IPS-20b (cell line): Measurements from ENCODE around the gene SLC37A1.
"Not testable (repeated sequence)": the region's sequence is repeated elsewhere in the genome, so short reads cannot be mapped to it uniquely, and the experiment has no call there.

Source experiments
- H3K27ac ChIP-seq: one replicate; pipeline ENCODE4 v1.5.1; 2013; ENCODE audit warnings: low read length
- H3K27me3 ChIP-seq: 2 replicates; pipeline ENCODE4 v1.6.1; 2013; ENCODE audit warnings: mild to moderate bottlenecking, low read length, inconsistent platforms; ENCODE audit not compliant: insufficient read depth
- H3K36me3 ChIP-seq: 2 replicates; pipeline ENCODE4 v1.6.1; 2013; ENCODE audit warnings: low read depth, mild to moderate bottlenecking, inconsistent platforms, low read length, moderate library complexity; ENCODE audit not compliant: insufficient read depth
- H3K4me1 ChIP-seq: 2 replicates; pipeline ENCODE4 v1.6.1; 2013; ENCODE audit warnings: mild to moderate bottlenecking, control low read depth, inconsistent platforms, low read length, moderate library complexity; ENCODE audit not compliant: insufficient read depth
- H3K4me3 ChIP-seq: 2 replicates; pipeline ENCODE4 v1.5.1; 2013; ENCODE audit warnings: mild to moderate bottlenecking, low read length, inconsistent platforms
- H3K9ac ChIP-seq: 2 replicates; pipeline ENCODE4 v1.6.1; 2013; ENCODE audit warnings: low read depth, mild to moderate bottlenecking, inconsistent platforms, low read length, moderate library complexity
- H3K9me3 ChIP-seq: 2 replicates; pipeline ENCODE4 v1.6.1; 2013; ENCODE audit warnings: mild to moderate bottlenecking, low read depth, low read length, inconsistent platforms; ENCODE audit not compliant: insufficient read depth

Gene SLC37A1

GRCh38 chr21:42622284-42622683 is 108.6 kb downstream of the SLC37A1 start:
- no peaks in the 10 kb centered on the region for H3K4me1 ChIP-seq
- H3K27me3 ChIP-seq, result peaks cover 7% of the 10 kb centered on the region
- H3K9ac ChIP-seq, result no peak overlapping the region
- H3K9me3 ChIP-seq, result no peaks in the 10 kb centered on the region
- no peak overlapping the region for H3K27ac ChIP-seq
- H3K4me3 ChIP-seq, result no peak overlapping the region
- no peaks in the 10 kb centered on the region for H3K36me3 ChIP-seq

- no peak overlapping the region for H3K4me3 ChIP-seq
- no peak overlapping the region for H3K27ac ChIP-seq
- H3K9me3 ChIP-seq, result no peaks in the 10 kb centered on the region
- H3K9ac ChIP-seq, result no peak overlapping the region
- peaks cover 15% of the 10 kb centered on the region for H3K27me3 ChIP-seq
- H3K36me3 ChIP-seq, result no peaks in the 10 kb centered on the region
- no peaks in the 10 kb centered on the region for H3K4me1 ChIP-seq
Measured at GRCh38 chr21:42623694-42624093, 110.0 kb downstream of the SLC37A1 start.

GRCh38 chr21:42624095-42624790 is 110.6 kb downstream of the SLC37A1 start:
- H3K9me3 ChIP-seq, result no peaks in the 10 kb centered on the region
- peaks cover 15% of the 10 kb centered on the region for H3K27me3 ChIP-seq
- no peaks in the 10 kb centered on the region for H3K36me3 ChIP-seq
- no peak overlapping the region for H3K9ac ChIP-seq
- no peak overlapping the region for H3K27ac ChIP-seq
- no peaks in the 10 kb centered on the region for H3K4me1 ChIP-seq
- H3K4me3 ChIP-seq, result no peak overlapping the region

- Histone ChIP-seq H3K9ac (no peak overlapping the region), H3K27ac (no peak overlapping the region), H3K36me3 (no peaks in the 10 kb centered on the region), H3K9me3 (no peaks in the 10 kb centered on the region), H3K4me3 (no peak overlapping the region), H3K27me3 (peaks cover 15% of the 10 kb centered on the region), H3K4me1 (no peaks in the 10 kb centered on the region)
Measured at GRCh38 chr21:42624936-42625335, 111.3 kb downstream of the SLC37A1 start.

GRCh38 chr21:42626171-42626570 is 112.5 kb downstream of the SLC37A1 start:
- Histone ChIP-seq H3K27me3 (peaks cover 15% of the 10 kb centered on the region), H3K9ac (no peak overlapping the region), H3K27ac (no peak overlapping the region), H3K4me3 (no peak overlapping the region), H3K4me1 (no peaks in the 10 kb centered on the region), H3K9me3 (no peaks in the 10 kb centered on the region), H3K36me3 (no peaks in the 10 kb centered on the region)

GRCh38 chr21:42627527-42628289 is 114.1 kb downstream of the SLC37A1 start:
- Histone ChIP-seq H3K9ac (no peak overlapping the region), H3K4me1 (no peaks in the 10 kb centered on the region), H3K4me3 (no peak overlapping the region), H3K36me3 (no peaks in the 10 kb centered on the region), H3K27ac (no peak overlapping the region), H3K9me3 (no peaks in the 10 kb centered on the region), H3K27me3 (peaks cover 15% of the 10 kb centered on the region)

GRCh38 chr21:42628466-42629061 is 114.9 kb downstream of the SLC37A1 start:
- H3K9me3 ChIP-seq, H3K27ac ChIP-seq, H3K36me3 ChIP-seq, H3K4me3 ChIP-seq, H3K4me1 ChIP-seq, H3K9ac ChIP-seq: not testable (repeated sequence)
- H3K27me3 ChIP-seq, result peaks cover 15% of the 10 kb centered on the region

- Histone ChIP-seq H3K27me3 (peaks cover 15% of the 10 kb centered on the region), H3K4me3 (no peak overlapping the region), H3K27ac (no peak overlapping the region), H3K9me3 (no peaks in the 10 kb centered on the region), H3K36me3 (no peaks in the 10 kb centered on the region), H3K9ac (no peak overlapping the region), H3K4me1 (no peaks in the 10 kb centered on the region)
Measured at GRCh38 chr21:42629933-42630589, 116.4 kb downstream of the SLC37A1 start.

GRCh38 chr21:42630626-42631025 is 117.0 kb downstream of the SLC37A1 start:
- Histone ChIP-seq H3K9ac (no peak overlapping the region), H3K27ac (no peak overlapping the region), H3K9me3 (no peaks in the 10 kb centered on the region), H3K27me3 (peaks cover 15% of the 10 kb centered on the region), H3K4me1 (no peaks in the 10 kb centered on the region), H3K4me3 (no peak overlapping the region), H3K36me3 (no peaks in the 10 kb centered on the region)
